Activated CD8-positive, alpha-beta memory T cell treated with anti-CD3 and anti-CD28 coated beads for 4 hours (primary cell): ENCODE measurements around the gene KDM1B.
"Not testable (repeated sequence)": the region's sequence is repeated elsewhere in the genome, so short reads cannot be mapped to it uniquely, and the experiment has no call there.

Experiments
- DNase-seq, 2 donors: peaks; one replicate each; pipeline ENCODE4 v3.0.0-alpha.2; 2020; ENCODE audit warnings: low read depth in 2 of 2

Gene KDM1B

GRCh38 chr6:18189196-18189595 lies 34.0 kb downstream of the KDM1B start:
- no peak for DNase-seq

DNA sequence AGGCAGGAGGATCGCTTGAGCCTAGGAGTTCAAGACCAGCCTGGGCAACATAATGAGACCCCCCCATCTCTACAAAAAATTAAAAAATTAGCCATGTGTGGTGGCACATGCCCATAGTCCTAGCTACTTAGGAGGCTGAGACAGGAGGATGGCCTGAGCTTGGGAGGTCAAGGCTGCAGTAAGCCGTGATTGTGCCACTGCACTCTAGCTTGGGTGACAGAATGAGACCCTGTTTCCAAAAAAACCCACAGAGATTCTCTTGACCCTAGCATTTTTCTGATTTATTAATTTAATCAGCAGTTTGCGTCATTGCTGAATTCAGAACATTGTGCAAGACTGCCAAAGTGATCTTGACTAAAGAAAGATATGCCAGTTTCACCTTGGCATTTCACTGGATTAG lies 36.8 kb downstream of the KDM1B start:
- no peak for DNase-seq

DNA sequence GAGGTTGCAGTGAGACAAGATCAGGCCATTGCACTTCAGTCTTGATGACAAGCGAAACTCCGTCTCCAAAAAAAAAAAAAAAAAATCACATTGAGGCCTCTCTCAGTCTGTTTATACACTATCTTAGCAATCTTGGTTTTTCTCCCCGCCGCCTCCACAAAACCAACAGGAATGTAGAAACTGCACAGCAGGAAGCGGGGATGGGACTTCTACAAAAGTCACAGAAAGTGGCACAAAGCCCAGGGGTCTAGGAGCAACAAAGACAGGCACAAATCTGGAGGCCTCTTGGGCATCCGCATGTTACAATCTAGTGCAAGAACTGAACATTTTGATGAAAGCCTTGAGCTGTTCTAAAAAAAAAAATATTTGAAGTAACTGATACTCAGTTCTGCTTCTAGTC lies 48.6 kb downstream of the KDM1B start:
- DNase-seq: no peak

DNA sequence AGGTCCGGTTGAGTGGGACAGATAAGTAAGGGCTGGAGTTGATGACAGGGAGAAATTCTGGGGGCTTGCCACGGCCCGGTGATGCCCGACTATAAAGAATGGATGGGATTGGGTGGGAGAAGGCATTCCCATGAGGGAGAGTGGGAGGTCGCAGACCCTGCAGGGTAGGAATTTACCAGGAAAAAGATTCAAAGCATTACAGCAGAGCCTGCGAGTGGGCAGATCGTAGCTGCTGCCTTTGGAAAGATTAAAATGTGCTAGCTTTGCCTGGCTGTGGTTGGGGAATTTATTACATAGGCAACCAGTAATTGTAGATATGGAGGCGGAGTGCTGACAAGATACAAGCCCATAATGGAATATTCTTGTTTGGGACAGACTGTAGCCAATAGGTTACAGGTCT lies 49.5 kb downstream of the KDM1B start:
- no peak for DNase-seq

DNA sequence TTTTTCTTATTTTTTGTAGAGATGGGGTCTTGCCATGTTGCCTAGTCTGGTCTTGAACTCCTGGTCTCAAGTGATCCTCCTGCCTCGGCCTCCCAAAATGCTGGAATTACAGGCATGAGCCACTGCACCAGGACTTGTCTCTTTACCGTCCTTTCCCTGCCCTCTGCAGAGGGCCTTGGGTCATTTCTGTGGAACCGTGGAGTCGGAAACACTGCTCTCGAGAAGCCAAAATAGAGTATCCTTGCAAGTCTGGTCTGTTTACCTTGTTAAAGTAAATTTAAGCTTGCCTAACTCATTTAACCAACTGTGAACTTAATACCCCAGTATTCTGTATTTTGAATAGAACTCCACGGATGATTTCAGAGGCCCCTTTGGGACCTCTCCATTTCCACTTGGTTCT lies 51.4 kb downstream of the KDM1B start:
- DNase-seq: no peak

DNA sequence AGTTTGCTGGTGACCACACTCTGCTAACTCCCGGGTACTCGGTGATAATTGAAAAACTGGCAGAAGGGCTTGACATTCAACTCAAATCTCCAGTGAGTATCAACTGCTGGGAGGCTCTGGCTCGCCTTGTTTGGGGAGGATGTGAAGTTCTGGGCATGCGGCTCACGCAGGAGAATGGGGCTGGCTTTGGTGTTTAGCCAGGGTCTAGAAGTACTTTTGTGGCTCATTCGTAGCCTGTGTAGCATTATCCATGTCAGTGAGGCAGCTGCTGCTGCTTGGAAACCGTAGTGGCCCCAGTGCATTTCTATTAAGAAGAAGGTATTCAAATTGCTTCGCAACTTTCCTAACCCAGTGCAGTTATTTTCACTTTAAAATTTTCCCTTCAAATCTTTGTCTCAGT lies 52.2 kb downstream of the KDM1B start:
- DNase-seq: no peak

DNA sequence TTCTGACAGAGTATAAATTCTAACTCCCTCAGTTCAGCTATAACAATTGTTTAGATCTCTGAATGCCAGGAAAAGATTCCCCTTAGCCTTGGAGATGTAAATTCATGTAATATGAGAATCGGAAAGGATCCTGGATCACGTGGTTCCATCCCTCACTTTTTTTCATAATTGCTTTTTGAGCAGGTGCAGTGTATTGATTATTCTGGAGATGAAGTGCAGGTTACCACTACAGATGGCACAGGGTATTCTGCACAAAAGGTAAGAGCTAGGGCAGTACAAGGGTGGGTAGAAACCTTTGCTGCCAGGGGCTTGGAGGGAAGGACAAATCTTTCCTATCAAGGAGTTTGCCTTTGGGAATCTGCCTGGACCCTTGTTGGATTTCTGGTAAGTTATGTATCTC lies 52.7 kb downstream of the KDM1B start:
- DNase-seq: no peak

DNA sequence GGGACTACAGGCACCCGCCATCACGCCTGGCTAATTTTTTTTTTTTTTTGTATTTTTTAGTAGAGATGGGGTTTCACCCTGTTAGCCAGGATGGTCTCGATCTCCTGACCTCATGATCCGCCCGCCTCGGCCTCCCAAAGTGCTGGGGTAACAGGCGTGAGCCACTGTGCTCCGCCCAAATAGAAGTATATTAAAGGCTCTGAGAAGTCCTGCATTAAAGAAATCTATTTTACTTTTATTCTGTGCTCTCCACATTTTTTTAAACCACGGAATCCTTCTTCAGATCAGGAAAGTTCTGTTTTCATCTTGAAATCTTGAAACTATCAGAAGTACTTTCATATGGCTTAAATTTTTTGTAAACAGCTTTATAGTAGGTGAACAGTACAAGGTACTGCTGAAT lies 53.6 kb downstream of the KDM1B start:
- not testable (repeated sequence) for DNase-seq

DNA sequence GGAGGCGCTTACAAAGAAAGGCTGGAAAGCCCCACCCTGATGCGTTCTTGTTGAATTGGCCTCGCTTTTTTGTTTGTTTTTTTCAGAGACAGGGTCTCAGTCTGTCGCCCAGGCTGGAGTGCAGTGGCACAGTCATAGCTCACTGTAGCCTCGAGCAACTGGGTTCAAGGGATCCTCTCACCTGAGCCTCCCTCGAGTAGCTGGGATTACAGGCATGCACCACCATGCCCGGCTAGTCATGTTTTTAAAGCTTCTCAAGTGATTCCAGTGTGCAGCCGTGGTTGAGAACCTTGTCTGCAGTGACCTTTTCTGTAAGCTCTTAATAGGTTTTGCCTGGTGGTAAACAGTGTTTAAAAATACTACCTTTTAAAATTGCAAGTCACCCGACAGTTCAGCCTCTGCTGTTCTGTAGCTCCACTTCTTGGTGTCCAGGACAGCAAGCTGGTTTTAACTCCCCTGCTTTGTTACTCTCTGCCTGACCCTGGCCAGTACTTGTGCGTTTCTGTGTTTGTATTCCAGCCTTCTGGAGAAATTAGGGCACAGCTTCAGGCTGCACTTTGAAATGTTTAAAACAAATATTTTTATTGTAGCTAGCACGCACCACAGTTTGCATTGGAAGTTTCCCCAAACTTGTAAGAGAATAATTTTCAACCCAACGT lies 54.4 kb downstream of the KDM1B start:
- DNase-seq: no peak

DNA sequence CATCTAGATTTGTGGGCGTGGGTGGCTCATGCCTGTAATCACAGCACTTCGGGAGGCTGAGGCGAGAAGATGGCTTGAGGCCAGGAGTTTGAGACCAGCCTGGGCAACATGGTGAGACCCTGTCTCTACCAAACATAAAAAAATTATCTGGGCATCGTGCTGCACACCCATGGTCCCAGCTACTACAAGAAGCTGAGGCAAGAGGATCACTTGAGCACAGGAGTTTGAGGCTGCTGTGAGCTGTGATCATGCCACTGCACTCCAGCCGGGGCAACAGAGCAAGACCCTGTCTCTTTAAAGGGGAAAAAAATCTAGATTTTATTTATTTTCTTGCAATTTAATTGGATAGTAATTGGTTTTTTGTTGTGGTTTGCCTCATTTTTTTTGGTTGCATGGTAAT lies 55.5 kb downstream of the KDM1B start:
- no peak for DNase-seq

GRCh38 chr6:18211338-18211737 lies 56.1 kb downstream of the KDM1B start:
- no peak for DNase-seq

- DNase-seq: no peak
Measured at GRCh38 chr6:18212231-18212630, 57.0 kb downstream of the KDM1B start.

- no peak for DNase-seq
Measured at GRCh38 chr6:18213439-18213838, 58.2 kb downstream of the KDM1B start.

GRCh38 chr6:18214003-18214402 lies 58.8 kb downstream of the KDM1B start:
- DNase-seq: no peak

GRCh38 chr6:18215436-18215835 lies 60.2 kb downstream of the KDM1B start:
- no peak for DNase-seq

GRCh38 chr6:18216411-18216810 lies 61.2 kb downstream of the KDM1B start:
- DNase-seq: no peak

DNA sequence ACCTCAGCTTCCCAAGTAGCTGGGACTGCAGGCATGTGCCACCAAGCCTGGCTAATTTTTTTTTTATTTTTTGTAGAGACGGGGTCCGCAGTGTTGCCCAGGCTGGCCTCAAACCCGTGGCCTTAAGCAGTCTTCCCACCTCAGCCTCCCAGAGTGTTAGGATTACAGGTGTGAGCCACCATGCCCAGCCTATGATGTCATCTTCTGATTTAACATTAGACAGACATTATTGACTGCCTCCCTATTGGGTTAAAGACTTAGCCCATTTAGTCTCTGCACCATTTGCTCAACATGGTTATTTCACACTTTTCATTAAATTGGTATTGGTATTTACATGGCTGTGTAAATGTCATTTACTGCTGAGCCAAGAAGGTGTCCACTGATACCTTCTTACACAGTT lies 63.0 kb downstream of the KDM1B start:
- no peak for DNase-seq

DNA sequence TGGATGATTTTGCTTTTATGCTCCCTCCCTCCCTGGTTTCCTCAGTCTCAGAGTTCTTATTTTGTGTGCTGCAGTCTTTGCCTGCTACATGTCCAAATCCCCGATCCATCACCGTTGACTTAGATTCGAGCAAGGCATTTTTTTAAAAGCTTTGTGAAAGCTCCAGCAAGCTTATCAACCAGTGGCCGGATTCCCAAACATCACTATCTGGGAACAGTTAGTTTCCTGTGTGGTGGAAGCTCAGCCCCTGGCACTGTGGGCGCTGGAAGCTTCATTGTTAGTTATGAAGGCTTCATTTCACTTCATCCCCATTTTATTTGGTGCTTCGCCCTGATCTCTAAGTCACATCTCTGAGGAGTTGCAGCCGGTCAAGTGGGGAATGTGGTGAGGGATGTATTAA lies 64.4 kb downstream of the KDM1B start:
- DNase-seq: no peak

DNA sequence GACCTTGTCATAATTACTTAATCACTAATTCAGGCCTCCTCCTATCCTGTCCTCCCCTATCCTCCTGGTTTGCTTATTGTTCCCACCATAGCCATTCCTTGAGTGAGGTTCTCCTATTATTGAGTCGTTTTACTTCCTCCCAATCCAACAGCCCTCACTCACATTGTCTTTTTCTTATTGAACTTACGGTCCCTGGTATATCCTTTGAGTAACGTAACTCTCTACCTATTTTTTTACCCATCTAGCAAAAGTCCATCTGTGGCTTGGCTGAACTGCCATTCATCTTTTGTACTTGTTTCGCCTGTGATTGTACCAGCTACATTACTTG lies 66.0 kb downstream of the KDM1B start:
- no peak for DNase-seq

DNA sequence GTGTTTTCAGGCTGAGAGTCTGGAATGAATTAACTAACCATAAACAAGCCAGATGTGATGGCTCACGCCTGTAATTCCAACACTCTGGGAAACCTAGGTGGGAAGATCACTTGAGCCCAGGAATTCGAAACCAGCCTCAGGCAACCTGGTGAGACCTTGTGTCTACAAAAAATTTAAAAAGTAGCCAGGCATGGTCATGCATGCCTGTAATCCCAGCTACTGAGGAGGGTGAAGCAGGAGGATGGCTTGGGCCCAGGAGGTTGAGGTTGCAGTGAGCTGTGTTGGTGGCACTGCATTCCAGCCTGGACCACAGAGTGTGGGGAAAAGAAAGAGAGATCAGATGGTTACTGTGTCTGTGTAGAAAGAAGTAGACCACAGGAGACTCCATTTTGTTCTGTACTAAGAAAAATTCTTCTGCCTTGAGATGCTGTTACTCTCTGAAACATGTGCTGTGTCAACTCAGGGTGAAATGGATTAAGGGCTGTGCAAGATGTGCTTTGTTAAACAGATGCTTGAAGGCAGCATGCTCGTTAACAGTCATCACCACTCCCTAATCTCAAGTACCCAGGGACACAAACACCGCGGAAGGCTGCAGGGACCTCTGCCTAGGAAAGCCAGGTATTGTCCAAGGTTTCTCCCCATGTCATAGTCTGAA lies 71.4 kb downstream of the KDM1B start:
- DNase-seq: not testable (repeated sequence)

DNA sequence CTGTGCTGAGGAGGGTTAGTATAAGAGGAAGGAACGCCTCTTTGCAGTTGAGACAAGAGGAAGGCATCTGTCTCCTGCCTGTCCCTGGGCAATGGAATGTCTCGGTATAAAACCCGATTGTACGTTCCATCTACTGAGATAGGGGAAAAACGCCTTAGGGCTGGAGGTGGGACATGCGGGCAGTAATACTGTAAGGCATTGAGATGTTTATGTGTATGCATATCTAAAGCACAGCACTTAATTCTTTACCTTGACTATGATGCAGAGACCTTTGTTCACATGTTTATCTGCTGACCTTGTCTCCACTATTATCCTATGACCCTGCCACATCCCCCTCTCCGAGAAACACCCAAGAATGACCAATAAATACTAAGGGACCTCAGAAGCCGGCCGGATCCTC lies 71.9 kb downstream of the KDM1B start:
- DNase-seq: not testable (repeated sequence)

- DNase-seq: not testable (repeated sequence)
Measured at GRCh38 chr6:18228590-18228989, 73.4 kb downstream of the KDM1B start.

DNA sequence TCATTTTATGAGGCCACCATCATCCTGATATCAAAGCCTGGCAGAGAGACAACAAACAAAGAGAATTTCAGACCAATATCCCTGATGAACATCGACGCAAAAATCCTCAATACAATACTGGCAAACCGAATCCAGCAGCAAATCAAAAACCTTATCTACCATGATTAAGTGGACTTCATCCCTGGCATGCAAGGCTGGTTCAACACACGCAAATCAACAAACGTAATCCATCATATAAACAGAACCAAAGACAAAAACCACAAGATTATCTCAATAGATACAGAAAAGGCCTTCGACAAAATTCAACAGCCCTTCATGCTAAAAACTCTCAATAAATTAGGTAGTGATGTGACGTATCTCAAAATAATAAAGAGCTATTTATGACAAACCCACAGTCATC lies 76.6 kb downstream of the KDM1B start:
- not testable (repeated sequence) for DNase-seq

DNA sequence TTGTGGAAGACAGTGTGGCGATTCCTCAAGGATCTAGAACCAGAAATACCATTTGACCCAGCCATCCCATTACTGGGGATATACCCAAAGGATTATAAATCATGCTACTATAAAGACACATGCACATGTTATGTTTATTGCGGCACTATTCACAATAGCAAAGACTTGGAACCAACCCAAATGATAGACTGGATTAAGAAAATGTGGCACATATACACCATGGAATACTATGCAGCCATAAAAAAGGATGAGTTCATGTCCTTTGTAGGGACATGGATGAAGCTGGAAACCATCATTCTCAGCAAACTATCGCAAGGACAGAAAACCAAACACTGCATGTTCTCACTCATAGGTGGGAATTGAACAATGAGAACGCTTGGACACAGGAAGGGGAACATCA lies 78.5 kb downstream of the KDM1B start:
- not testable (repeated sequence) for DNase-seq
